ENCODE data around the gene DPEP2NB.
"Not testable (repeated sequence)": the region's sequence is repeated elsewhere in the genome, so short reads cannot be mapped to it uniquely, and the experiment has no call there.

DPEP2NB gene

DNA sequence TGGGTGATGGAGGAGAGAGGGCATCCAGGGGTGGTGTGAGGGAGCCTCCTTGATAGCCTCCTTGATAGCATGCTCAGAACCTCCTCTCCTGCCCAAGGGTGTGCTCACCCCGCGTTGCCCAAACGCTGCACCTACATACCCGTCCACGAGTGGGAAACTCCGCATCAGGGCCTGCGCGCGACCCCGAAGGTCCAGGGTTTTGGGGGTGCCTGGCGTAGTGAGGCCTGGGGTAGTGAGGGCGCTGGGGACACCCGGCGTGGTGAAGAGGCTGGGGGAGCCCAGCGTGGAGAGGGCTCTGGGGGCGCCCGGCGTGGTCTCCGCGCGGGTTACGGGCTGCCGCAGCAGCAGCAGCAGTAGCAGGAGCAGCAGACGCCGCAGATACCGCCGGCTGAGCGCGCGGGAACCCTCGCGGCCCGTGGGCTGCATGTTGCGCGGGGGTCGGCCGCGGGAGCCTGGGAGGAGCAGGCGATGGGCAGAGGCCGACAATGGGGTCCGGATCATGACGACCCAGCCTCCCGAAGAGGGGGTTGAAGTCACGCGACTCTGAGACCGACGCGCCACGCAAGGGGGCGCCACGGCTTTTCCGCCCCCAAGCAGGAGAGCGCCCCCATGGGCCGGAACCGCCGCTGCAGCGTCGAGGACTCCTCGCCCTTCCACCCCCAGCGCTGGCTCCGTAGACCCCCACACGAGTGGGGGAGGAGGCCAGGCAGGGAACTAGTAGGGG is 35.6 kb downstream of the DPEP2NB start, which contains the start of gene DPEP3:
TSS of gene DPEP3 (minus strand) at position 545 of the 724 bp plus-strand sequence. CDS start at position 426, 119 bp downstream.
- DNase-seq = no peak

- no peak for DNase-seq
Observed at GRCh38 chr16:67977469-67978227, 38.1 kb downstream of the DPEP2NB start.

- no peak for DNase-seq
Observed at GRCh38 chr16:67977005-67977404, 38.7 kb downstream of the DPEP2NB start.

DNA sequence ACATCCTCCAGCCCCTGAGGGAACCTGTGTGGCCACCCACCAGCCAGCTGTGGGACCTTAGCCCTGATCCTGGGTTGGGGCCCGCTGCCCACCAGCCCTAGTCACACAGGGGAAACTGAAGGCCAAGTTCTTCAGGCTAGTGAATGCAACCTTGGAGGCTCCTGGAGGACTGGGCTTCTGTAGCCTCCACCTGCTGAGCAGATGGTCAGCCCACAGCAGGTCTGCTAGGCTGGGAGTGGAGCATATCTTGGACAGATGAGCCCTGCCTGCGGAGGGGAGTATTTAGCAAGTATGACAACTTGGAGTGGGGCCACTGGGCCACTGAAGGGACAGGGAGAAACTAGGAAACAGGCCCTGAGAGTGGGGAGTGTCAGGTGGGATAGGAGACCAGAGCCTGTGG is 39.5 kb downstream of the DPEP2NB start:
- DNase-seq = no peak

- no peak for DNase-seq
Observed at GRCh38 chr16:67975321-67976105, 40.2 kb downstream of the DPEP2NB start.

DNA sequence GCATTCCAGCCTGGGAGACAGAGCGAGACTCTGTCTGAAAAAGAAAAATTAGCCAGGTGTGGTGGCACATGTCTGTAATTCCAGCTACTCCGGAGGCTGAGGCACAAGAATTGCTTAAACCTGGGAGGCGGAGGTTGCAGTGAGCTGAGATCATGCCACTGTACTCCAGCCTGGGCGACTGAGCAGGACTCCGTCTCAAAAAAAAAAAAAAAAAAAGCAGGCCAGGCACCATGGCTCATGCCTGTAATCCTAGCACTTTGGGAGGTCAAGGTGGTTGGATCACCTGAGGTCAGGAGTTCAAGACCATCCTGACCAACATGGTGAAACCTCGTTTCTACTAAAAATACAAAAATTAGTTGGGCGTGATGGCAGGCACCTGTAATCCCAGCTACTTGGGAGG is 43.4 kb downstream of the DPEP2NB start:
- not testable (repeated sequence) for DNase-seq

DNA sequence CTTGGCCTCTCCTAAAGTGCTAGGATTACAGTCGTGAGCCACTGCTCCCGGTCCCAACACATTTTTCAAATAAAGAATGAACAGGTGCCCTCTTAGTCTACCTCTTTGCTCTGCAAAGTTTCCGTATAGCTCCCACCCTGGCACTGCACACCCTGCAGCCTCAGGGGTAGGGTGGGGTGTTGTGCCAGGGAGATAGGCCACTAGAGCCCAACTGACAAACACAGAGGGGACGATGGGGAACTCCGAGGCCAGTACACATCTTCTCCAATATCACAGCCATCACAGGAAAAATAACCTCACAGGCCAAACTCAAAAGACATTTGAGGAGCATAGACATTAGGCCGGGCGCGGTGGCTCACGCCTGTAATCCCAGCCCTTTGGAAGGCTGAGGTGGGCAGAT is 44.6 kb downstream of the DPEP2NB start:
- no peak for DNase-seq

DNA sequence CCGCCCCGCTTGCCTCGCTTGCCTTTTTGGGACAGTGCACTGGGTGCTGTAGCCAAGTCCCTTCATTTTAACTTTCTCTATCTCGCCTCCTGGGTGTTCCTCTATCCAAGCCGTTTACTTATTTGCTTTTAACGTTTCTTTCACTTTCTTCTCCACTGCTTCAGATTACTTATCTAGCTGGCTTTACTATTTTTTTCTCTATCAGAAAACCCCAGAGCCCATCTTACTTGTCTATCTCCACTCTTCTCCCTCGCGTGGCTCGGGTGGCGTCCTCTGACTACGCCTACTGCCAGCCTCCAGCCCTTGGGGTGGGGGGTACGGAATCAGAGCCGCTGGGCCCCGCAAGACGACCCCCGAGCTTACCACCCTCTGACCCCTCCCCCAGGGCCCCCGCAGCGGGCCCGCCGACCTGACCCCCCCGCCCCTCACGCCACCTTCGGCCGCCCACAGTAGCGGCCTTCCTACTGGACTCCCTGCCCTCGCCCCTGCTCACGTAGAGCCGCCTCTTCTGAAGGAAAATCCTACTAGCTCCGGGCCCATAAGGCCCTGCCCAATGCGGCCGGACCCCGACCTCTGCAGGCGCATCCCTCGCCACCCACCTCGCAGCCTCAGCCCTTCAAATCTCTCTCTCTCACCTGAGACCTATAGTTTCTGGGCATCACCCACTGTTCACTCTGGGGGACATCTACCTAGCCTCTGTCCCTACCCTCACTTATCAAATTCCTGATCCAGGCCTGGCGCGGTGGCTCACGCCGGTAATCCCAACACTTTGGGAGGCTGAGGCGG is 46.3 kb downstream of the DPEP2NB start:
- DNase-seq = no peak

- peak; percentile 20 for DNase-seq
Observed at GRCh38 chr16:67968400-67969253, 47.1 kb downstream of the DPEP2NB start, which contains the start of gene SLC12A4. TSS of gene SLC12A4 (minus strand) at chr16:67968637. CDS start at chr16:67968553, 84 bp downstream.

DNA sequence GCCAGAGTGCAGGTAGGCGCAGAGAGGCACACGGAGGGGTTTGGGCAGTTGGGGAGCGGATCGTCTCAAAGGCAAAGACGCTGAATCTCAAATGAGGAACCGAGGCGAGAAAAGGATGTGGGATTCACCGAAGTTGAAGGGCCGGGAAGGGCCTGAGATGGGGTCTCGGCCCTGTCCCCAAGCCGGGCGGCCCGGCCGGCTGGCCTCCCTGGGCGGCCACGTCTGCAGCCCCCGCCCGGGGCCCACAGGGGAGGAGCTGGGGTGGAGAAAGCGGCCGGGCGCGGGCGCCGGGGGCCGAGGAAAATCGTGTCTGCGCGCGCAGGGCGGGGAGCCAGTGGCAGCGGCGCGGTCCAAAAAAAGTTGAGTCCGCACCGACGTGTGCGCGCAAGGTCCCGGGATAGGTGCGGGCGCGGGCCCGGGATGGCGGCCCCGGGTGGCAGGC is 47.7 kb downstream of the DPEP2NB start:
- no peak for DNase-seq

DNA sequence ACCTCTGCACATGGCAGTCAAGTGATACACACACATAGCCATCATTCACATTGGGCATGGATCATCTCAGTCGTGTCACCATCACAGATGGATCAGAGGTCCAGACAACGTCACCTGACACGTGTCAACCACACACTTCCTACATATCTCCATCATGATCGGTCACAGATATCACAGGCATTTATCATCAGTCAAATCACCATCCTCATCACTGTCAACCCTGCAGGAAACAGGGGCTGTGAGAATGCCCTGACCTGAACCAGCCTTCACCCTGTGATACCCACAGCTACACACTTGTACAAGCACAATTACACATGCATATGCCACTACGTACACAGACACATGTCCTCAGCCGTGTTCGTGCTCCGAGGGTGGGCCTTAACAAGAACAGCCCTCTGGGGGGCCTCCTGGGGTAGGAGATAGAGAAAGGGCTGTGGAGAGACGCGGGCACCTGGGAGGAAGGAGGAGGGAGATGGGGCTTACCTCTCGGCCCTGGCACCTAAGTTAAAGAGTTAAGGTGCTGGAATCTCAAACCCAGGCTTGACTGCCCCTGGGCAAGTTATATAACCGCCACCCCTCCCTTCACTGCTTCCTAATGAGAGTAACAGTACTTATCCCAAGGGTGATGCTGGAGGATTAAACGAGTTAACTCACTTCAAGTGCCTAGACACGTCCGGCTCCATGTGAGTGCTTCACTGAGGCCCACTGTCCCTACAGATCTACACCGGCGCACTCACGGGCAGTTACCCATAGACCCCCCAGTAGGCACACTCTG is 48.3 kb downstream of the DPEP2NB start:
- DNase-seq = no peak

DNA sequence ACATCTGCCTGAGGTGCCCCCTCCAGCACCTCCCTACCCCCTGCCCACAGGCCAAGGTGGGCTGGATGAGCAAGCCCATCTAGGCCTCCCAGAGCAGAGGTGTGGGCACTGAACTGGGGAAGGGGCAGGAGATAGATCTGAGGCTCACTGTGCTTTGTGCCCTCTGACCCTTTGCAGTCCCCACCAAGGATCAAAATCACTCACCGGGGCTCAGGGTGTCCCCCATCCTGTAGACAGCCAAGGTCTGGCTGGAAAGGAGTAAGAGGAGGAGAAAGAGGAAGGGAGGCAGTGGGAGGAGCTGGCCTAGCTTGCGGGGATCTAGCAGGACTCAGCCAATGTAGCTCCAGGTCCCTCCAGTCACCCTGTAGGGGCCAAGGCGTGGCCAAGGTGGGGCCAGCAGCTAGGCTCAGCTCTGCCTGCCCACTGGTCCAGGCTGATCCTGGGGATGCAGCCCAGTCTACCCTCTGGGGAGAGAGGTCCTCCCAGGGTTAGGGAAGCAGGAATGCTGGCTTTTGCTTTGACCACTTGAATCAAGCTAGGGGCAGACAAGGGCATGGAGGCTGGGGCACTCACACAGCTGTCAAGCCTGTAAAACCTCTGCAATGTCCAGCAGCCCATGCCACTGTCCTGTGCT is 49.0 kb downstream of the DPEP2NB start:
- DNase-seq = no peak

GRCh38 chr16:67965668-67966548 is 49.8 kb downstream of the DPEP2NB start:
- DNase-seq = no peak

DNA sequence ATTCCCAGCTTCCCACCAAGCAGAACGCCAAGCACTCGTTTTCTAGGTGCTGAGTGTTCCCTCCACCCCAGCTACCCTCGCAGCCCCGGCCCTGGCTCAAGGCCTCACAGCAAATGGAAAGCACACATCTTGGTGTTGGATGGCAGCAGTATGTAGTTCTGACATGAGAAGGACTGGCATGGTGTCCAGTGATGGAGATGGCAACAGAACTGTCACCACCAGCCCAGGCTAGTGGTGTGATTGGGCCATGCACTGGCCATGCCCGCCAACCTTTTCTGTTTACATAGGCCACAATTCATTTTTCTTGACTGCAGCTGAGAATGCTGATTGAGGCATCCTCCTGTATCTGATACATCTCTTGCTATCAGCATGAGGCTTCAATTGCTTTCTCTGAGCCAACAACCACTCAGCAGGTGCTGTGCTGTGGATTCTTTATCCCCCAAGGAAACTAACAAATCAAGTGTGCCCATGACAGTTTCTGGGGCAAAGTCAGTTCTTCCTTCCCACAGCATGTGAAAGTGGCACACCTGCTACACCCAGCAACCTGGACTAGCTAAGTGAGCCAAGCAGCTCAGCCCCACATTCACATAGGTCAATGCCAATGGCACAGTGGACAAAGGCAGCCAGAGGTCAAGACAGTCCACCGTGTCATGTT is 51.1 kb downstream of the DPEP2NB start:
- no peak for DNase-seq

GRCh38 chr16:67963662-67964321 is 51.9 kb downstream of the DPEP2NB start:
- DNase-seq = no peak
